Measurements from ENCODE around the gene WNT10A.

The WNT10A gene

DNA sequence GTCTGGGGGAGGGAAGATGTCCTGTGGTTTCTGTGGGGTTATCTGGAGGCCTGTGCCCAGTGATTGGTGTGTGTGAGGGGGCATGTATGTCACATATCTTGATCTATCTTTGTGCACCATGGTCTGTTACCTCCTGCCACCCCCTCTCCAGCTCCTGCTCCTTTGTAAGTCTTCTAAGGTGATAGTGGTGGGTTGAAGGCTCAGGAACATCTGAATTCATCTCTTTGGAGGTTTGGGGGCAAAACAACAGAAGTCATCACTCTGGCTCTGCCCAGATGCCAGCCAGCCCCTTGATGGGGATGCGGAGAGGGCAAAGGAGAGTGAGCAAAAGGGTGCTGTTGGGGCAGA is 23.8 kb upstream of the WNT10A start:
- Histone ChIP-seq H3K36me3 (ENCODE audit: control insufficient read depth in 2 of 2, insufficient read depth in 1 of 2, low read length in 2 of 2) (no peaks in the 10 kb centered on the region), H3K27ac (ENCODE audit: extremely low read depth, low read depth, low read length) (no peak overlapping the region; the same call in 1 of the 2 replicates), H3K4me3 (ENCODE audit: low read depth, low read length) (no peak overlapping the region), H3K9me3 (ENCODE audit: control insufficient read depth, insufficient read depth, low read depth, low read length) (no peaks in the 10 kb centered on the region), H3K4me1 (ENCODE audit: control insufficient read depth, insufficient read depth, low read length) (peaks cover 23% of the 10 kb centered on the region)
- POLR2A ChIA-PET, result interaction anchor here (0.6 to 1.1 kb wide), 2 partner anchors 33 to 102 kb away, joined by 5 to 7 read pairs; partner anchors contain the start of gene CDK5R2
- TF ChIP-seq SP2 (tag by site-specific recombination; IDR thresholded peaks at IDR 0.05) (no peak), ZBTB21 (tag by site-specific recombination; IDR thresholded peaks at IDR 0.05) (no peak), ZNF239 (tag by site-specific recombination; IDR thresholded peaks at IDR 0.05) (no peak), ZNF155 (tag by site-specific recombination; IDR thresholded peaks at IDR 0.05) (no peak), ZFHX2 (tag by site-specific recombination; conservative IDR thresholded peaks at IDR 0.05) (no peak), ZNF549 (tag by site-specific recombination; IDR thresholded peaks at IDR 0.05) (no peak), KLF8 (tag by site-specific recombination; IDR thresholded peaks at IDR 0.05) (no peak), ZNF223 (tag by site-specific recombination; IDR thresholded peaks at IDR 0.05) (no peak), ZNF677 (tag by site-specific recombination; IDR thresholded peaks at IDR 0.05) (no peak), ZNF324 (tag by site-specific recombination; IDR thresholded peaks at IDR 0.05) (no peak), ZNF114 (tag by site-specific recombination; IDR thresholded peaks at IDR 0.05) (no peak), ZNF561 (tag by site-specific recombination; IDR thresholded peaks at IDR 0.05; ENCODE audit: borderline replicate concordance) (no peak), ZNF112 (tag by site-specific recombination; IDR thresholded peaks at IDR 0.05) (no peak), ZNF664 (tag by site-specific recombination; IDR thresholded peaks at IDR 0.05) (no peak), ZNF791 (tag by site-specific recombination; IDR thresholded peaks at IDR 0.05) (no peak), KLF10 (tag by site-specific recombination; IDR thresholded peaks at IDR 0.05) (no peak)
- TF ChIP-seq, protein P1, sequence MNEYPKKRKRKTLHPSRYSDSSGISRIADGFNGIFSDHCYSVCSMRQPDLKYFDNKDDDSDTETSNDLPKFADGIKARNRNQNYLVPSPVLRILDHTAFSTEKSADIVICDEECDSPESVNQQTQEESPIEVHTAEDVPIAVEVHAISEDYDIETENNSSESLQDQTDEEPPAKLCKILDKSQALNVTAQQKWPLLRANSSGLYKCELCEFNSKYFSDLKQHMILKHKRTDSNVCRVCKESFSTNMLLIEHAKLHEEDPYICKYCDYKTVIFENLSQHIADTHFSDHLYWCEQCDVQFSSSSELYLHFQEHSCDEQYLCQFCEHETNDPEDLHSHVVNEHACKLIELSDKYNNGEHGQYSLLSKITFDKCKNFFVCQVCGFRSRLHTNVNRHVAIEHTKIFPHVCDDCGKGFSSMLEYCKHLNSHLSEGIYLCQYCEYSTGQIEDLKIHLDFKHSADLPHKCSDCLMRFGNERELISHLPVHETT (tag by site-specific recombination; IDR thresholded peaks at IDR 0.05), result no peak
- TF ChIP-seq, protein P2, sequence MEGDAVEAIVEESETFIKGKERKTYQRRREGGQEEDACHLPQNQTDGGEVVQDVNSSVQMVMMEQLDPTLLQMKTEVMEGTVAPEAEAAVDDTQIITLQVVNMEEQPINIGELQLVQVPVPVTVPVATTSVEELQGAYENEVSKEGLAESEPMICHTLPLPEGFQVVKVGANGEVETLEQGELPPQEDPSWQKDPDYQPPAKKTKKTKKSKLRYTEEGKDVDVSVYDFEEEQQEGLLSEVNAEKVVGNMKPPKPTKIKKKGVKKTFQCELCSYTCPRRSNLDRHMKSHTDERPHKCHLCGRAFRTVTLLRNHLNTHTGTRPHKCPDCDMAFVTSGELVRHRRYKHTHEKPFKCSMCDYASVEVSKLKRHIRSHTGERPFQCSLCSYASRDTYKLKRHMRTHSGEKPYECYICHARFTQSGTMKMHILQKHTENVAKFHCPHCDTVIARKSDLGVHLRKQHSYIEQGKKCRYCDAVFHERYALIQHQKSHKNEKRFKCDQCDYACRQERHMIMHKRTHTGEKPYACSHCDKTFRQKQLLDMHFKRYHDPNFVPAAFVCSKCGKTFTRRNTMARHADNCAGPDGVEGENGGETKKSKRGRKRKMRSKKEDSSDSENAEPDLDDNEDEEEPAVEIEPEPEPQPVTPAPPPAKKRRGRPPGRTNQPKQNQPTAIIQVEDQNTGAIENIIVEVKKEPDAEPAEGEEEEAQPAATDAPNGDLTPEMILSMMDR (tag by site-specific recombination; IDR thresholded peaks at IDR 0.05), result no peak
- CTCF ChIA-PET, result interaction anchor here (1.4 to 10.4 kb wide), 5 partner anchors 9 to 123 kb away, joined by 5 to 115 read pairs (median 65); no protein-coding TSS in a partner anchor

GRCh38 chr2:218857371-218858137 is 23.1 kb upstream of the WNT10A start:
- ChIA-PET POLR2A (interaction anchor here (0.6 to 1.1 kb wide), 2 partner anchors 33 to 102 kb away, joined by 5 to 7 read pairs; partner anchors contain the start of gene CDK5R2), CTCF (interaction anchor here (0.6 to 10.4 kb wide), 7 partner anchors 9 to 314 kb away, joined by 3 to 115 read pairs (median 5); no protein-coding TSS in a partner anchor)
- no peaks in the 10 kb centered on the region for H3K9me3 ChIP-seq (ENCODE audit: control insufficient read depth, insufficient read depth, low read depth, low read length)
- peak overlapping the region; percentile 37; the same call in 1 of the 2 replicates for H3K27ac ChIP-seq (ENCODE audit: extremely low read depth, low read depth, low read length)
- H3K4me1 ChIP-seq (ENCODE audit: control insufficient read depth, insufficient read depth, low read length), result peaks cover 23% of the 10 kb centered on the region
- no peaks in the 10 kb centered on the region for H3K36me3 ChIP-seq (ENCODE audit: control insufficient read depth in 2 of 2, insufficient read depth in 1 of 2, low read length in 2 of 2)
- no peak overlapping the region for H3K4me3 ChIP-seq (ENCODE audit: low read depth, low read length)
- TF ChIP-seq, protein P3, sequence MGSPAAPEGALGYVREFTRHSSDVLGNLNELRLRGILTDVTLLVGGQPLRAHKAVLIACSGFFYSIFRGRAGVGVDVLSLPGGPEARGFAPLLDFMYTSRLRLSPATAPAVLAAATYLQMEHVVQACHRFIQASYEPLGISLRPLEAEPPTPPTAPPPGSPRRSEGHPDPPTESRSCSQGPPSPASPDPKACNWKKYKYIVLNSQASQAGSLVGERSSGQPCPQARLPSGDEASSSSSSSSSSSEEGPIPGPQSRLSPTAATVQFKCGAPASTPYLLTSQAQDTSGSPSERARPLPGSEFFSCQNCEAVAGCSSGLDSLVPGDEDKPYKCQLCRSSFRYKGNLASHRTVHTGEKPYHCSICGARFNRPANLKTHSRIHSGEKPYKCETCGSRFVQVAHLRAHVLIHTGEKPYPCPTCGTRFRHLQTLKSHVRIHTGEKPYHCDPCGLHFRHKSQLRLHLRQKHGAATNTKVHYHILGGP (tag by site-specific recombination; IDR thresholded peaks at IDR 0.05), result no peak
- TF ChIP-seq ZNF48 (tag by site-specific recombination; IDR thresholded peaks at IDR 0.05) (no peak), ZNF510 (tag by site-specific recombination; IDR thresholded peaks at IDR 0.05; ENCODE audit: insufficient replicate concordance) (no peak), ZNF335 (tag by site-specific recombination; conservative IDR thresholded peaks at IDR 0.05) (peak; percentile 92), ZBTB1 (tag by site-specific recombination; IDR thresholded peaks at IDR 0.05) (no peak), GLIS1 (tag by site-specific recombination; IDR thresholded peaks at IDR 0.05) (peak; percentile 87), ZNF221 (tag by site-specific recombination; IDR thresholded peaks at IDR 0.05; ENCODE audit: borderline replicate concordance) (no peak), ZNF280C (tag by site-specific recombination; IDR thresholded peaks at IDR 0.05) (no peak), ZNF701 (tag by site-specific recombination; IDR thresholded peaks at IDR 0.05) (no peak), ZNF341 (tag by site-specific recombination; IDR thresholded peaks at IDR 0.05; ENCODE audit: low read depth) (peak; percentile 78), HOXD13 (CRISPR knock-in tag; IDR thresholded peaks at IDR 0.05; ENCODE audit: borderline replicate concordance) (no peak), ZNF175 (tag by site-specific recombination; IDR thresholded peaks at IDR 0.05) (no peak), OSR2 (tag by site-specific recombination; IDR thresholded peaks at IDR 0.05) (peak; percentile 76)
